HEK293T (cell line): ENCODE data around the gene MRPL39.

Experiments used
- BHLHE40 ChIP-seq: fragments of 450-650 bp; IDR thresholded peaks from 2 replicates; pipeline ENCODE4 v1.6.1; 2016; ENCODE audit warnings: mild to moderate bottlenecking, moderate library complexity, borderline replicate concordance
- CTBP1 ChIP-seq: fragments of 450-650 bp; IDR thresholded peaks from 2 replicates; pipeline ENCODE4 v1.6.1; 2016; ENCODE audit warnings: borderline replicate concordance
- ELF4 ChIP-seq: fragments of 450-650 bp; IDR thresholded peaks from 2 replicates; pipeline ENCODE4 v1.6.1; 2017; ENCODE audit warnings: antibody characterized with exemption
- FOXA1 ChIP-seq: fragments of 450-650 bp; IDR thresholded peaks from 2 replicates; pipeline ENCODE4 v1.6.1; 2016; ENCODE audit warnings: mild to moderate bottlenecking
- FOXK2 ChIP-seq: fragments of 450-650 bp; IDR thresholded peaks from 2 replicates; pipeline ENCODE4 v1.6.1; 2016; ENCODE audit warnings: mild to moderate bottlenecking
- FOXM1 ChIP-seq: fragments of 450-650 bp; IDR thresholded peaks from 2 replicates; pipeline ENCODE4 v1.6.1; 2017; ENCODE audit warnings: mild to moderate bottlenecking, borderline replicate concordance
- HDGF ChIP-seq: fragments of 450-650 bp; IDR thresholded peaks from 2 replicates; pipeline ENCODE4 v1.6.1; 2017; ENCODE audit warnings: antibody characterized with exemption, borderline replicate concordance
- L3MBTL2 ChIP-seq: fragments of 450-650 bp; conservative IDR thresholded peaks from 2 replicates; pipeline ENCODE4 v1.6.1; 2016; ENCODE audit warnings: mild to moderate bottlenecking
- NFRKB ChIP-seq: fragments of 450-650 bp; IDR thresholded peaks from 2 replicates; pipeline ENCODE4 v1.6.1; 2016; ENCODE audit warnings: mild to moderate bottlenecking, moderate library complexity
- SP1 ChIP-seq: fragments of 450-650 bp; IDR thresholded peaks from 2 replicates; pipeline ENCODE4 v1.6.1; 2017
- SUZ12 ChIP-seq: fragments of 450-650 bp; IDR thresholded peaks from 2 replicates; pipeline ENCODE4 v1.6.1; 2016; ENCODE audit warnings: mild to moderate bottlenecking
- TARDBP ChIP-seq: fragments of 450-650 bp; IDR thresholded peaks from 2 replicates; pipeline ENCODE4 v1.6.1; 2016
- TF ChIP-seq, protein P1 (sequence below): fragments of 450-650 bp; IDR thresholded peaks from 2 replicates; pipeline ENCODE4 v1.6.1; 2016

DNA sequence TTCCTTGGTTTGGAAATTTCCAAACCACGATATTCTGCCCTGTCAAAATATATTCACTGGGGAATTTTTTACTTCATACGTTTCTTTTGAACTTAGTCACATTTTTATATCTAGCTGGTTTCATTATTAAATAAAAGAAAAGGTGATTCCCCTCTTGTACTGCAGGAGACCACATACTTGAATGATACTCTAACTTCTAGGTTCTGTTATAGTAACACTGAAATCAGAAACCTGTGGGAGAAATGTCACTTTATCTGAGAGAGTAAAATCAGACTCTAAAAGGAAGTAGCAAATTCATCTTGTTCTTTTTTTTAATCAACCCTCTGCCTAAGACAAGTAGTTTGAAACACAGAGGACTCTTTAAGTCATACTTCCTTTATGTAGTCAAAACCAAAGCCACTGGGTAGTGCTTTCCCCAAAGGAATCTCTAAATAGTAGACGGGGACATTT lies 34.4 kb downstream of the MRPL39 start:
- TF ChIP-seq BHLHE40 (no peak), L3MBTL2 (no peak), SP1 (no peak), FOXM1 (no peak), SUZ12 (no peak), FOXA1 (no peak), HDGF (no peak), FOXK2 (no peak), TARDBP (no peak), NFRKB (no peak), ELF4 (no peak), CTBP1 (no peak)
- TF ChIP-seq, protein P1, sequence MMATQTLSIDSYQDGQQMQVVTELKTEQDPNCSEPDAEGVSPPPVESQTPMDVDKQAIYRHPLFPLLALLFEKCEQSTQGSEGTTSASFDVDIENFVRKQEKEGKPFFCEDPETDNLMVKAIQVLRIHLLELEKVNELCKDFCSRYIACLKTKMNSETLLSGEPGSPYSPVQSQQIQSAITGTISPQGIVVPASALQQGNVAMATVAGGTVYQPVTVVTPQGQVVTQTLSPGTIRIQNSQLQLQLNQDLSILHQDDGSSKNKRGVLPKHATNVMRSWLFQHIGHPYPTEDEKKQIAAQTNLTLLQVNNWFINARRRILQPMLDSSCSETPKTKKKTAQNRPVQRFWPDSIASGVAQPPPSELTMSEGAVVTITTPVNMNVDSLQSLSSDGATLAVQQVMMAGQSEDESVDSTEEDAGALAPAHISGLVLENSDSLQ: no peak
